CD4-positive, alpha-beta T cell treated with Interleukin-6 at 100 ng/mL for 8 hours (primary cell): Measurements from ENCODE around the gene TRANK1.

Experiments used
- DNase-seq: peaks from one replicate; pipeline ENCODE4 v3.0.0-alpha.2; 2020; ENCODE audit warnings: mixed read lengths, low spot score

Gene TRANK1

DNA sequence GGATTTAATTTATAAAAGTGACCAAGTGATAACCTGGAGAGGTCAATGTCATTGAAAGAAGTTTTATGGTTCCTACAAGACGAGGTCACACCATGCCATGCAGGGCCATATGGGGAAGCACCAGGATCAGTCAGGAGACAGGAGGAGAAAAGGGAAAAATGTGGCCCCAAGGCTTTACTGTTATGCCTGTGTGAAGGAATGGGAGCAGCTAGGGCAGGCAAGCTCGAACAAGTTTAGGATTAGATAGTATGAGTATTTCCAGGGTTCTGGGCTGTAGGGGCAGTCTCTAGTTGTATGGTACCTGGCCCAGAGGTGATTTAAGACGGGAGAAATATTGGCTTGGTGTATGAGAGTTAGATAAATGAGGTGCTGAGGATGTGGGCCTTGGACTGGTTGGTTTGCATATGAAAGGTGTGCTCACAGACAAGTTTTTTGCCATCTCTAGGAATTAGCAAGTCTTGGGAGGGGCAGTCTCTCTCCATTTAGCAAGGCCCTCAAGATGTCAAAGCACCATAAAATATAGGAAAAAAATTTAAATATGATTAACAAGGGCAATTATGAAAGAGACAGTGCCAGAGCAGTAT, 144.2 kb downstream of the TRANK1 start:
- DNase-seq = no peak

DNA sequence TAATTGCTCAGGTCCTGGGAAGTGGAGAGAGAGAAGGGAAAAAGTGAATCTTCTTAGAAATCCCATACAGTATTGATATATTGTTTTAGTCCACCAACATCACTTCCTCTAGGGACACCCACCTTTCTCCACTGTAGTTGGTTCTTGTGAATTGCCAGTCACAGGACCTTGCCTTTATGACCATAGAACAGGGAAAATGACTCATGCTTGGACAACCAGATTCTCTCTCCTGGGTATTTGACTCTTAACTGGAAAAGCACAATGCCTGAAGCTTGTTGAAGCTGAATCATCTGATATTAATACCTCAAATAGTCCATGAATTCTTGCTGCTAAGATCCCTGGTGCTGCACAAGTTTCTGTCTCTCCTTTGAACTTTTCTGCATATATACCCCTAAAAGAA, 148.0 kb downstream of the TRANK1 start:
- DNase-seq = no peak

DNA sequence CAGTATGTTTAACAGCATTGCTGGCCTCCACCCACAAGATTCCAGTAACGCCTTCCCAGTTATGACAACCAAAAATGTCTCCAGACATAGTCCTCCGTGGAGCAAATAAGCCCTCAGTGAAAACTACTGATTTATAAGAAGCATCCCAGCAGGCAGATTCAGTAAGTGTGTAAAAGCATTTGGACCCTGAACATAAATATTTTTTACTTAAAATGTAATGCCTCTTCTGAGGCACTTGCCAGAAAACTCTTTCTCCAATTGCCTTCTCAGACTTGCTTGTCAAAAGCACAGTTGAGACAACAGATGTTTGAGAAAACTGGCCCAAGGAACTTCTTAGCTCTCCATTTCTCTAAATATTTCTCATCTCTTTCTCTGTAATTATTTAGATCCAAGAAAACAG, 148.7 kb downstream of the TRANK1 start:
- no peak for DNase-seq

DNA sequence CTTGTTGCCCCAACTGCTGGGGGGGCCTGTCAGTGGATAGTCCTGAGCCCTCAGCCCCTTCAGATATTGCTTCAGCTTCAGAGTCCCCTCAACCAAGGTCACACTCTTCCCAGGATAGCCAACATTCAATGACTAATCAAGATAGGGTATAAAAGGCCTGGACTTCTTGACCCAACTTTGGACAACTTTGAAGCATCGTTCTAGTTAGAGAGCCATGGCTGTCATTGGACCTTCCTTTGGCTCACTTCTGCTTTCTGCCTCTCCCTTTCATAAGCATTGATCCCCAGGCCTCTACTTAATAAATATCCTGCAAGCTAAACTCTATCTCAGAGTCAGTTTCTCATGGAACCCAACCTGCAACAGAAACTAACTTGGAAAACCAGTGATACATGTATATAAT, 149.2 kb downstream of the TRANK1 start:
- DNase-seq = no peak

DNA sequence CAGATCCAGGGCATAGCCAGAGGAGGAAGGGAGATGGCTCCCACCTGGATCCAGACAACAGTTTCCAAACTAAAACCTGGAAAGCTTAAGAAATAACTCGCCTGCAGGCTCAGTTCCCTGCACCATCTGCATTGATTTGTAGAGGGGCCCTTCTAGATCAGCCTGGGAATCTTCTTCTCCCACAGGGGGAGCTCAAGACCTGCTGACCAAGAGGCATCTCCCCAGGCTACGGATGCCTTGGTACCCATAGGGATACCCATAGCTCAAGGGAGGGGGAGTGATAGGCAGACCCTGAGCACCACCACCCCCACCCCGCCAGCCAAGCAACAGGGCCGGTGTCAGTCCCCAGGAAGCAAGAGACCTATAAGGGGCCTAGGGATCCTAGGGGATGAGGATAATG, 152.5 kb downstream of the TRANK1 start:
- no peak for DNase-seq

DNA sequence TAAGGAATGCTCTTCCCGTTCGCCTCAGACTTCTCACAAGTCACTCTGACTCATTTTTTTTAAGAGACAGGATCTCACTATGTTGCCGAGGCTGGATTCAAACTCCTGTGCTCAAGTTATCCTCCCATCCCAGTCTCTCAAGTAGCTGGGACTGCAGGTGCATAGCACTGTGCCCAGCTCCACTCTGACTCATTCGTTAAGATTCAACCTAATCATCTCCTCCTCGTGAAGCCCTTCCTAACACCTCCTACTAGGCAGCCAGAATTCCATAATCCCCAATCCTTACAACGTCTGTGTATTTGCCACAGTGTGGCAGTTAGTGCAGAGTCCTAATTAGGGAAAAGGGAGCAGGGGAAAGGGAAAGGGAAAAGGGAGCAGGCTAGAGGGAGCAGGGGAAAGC, 154.1 kb downstream of the TRANK1 start:
- DNase-seq = no peak

DNA sequence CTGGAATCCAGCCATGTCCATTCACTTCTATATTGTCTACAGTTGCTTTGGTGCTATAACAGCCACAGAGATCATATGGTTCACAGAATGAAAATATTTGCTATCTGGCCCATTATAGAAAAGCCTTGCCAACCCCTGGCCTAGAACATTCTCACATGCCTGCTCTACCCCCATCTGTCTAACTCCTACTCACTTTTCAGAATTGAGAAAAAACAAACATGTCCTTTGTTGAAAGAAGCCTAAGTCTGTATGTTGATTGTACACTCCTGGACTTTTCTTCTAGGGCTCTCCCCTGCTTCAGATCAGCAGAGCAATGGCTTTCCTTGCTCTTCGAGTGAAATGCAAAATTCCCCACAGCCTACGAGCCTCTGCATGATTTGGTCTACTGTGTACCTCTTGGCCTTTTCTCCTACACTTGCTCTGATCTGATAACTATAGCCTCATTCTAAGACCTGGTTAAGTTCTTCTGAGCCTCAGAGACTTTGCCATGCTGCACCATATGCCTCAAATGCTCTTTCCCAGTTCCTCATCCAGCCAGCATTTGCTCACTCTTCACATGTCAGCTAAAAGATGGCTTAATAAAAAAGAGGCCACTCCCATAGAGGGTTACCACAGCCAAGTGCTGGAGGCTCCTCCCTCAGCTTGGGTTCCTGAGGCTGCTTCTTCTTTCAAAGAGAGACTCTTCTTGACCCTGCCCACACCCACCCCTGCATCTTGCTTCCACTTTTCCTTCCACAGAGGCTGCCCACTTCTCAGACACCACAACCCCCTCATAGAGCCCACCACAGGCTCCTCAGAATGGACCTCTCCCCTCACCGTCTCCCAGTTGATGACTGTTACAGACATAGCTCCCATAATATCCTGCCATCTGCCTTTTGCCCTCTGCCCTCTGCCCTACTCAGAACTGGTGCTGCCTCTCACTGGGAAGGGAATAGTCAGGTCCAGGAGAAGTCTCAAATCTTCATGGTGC, 157.6 kb downstream of the TRANK1 start:
- no peak for DNase-seq

DNA sequence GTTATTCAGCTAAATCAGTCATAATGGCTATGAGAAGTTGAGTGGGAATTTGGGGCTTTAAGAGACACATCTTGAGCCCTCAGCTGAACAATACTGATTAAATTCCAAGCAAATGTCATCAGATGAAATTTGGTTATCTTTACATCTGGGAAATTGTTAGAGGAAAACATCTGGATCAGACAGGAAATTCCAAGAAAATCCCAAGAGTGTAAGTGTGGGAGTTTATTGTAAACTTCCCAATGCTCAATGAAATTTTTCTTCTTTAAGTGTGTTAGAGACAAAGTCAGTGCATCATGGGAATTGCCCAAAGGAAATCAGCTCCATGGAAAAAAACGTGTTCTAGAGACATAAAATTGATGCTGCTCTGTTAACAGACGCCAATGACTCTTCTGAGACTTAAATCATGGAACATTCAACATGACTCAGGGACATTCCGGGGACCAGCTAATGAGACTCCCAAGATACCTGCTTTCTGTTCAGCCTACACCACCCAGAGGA, 160.7 kb downstream of the TRANK1 start:
- DNase-seq = no peak

DNA sequence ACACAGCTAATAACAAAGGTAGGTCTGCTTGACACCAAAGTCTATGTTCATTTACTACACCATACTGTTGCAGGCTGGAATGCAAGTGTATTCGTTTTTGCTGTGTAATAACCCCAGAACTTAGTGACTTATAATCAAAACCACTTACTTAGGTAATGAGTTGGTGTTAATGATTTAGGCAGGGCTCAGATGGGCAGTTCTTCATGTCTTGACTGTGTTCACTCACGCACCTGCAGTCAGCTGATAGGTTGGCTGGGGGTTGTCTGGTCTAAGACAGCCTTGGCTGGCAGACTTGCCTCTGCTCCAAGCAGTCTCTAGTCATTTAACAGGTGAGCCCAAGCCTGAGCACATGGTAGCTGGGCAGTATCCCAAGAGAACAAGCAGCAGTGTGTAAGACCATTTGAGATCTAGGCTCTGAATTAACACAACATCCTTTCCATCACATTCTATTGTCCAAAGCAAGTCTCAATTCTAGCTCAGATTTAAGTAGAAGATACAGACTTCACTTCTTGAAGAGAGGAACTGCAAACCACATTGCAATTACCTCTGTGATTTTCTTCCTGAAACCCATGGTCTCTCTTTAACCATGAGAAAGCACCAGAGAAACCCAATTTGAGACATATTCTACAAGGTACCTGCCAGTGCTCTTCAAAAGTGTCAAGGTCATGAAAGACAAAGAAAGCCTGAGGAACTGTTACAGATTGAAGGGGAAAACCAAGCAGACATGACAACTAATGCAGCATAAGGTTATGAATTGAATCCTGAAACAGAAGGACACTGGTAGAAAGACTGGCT, 167.2 kb downstream of the TRANK1 start:
- no peak for DNase-seq
